HG03135 (cell line): ENCODE measurements around the gene CPA1.

Experiments used
- ATAC-seq: cut with Tn5 transposase; IDR thresholded peaks from one replicate; pipeline ENCODE4 v1.9.1; 2021; ENCODE audit warnings: mild to moderate bottlenecking, moderate library complexity; ENCODE audit not compliant: unreplicated experiment

The CPA1 gene

GRCh38 chr7:130421684-130422083 is 41.4 kb downstream of the CPA1 start:
- no peak for ATAC-seq

GRCh38 chr7:130423501-130424037 is 43.3 kb downstream of the CPA1 start:
- ATAC-seq, result no peak

GRCh38 chr7:130425796-130426195 is 45.5 kb downstream of the CPA1 start:
- ATAC-seq, result no peak

- no peak for ATAC-seq
Observed at GRCh38 chr7:130426564-130426963, 46.3 kb downstream of the CPA1 start.

- no peak for ATAC-seq
Observed at GRCh38 chr7:130429019-130429418, 48.7 kb downstream of the CPA1 start.

GRCh38 chr7:130430115-130430514 is 49.8 kb downstream of the CPA1 start:
- ATAC-seq, result no peak

- no peak for ATAC-seq
Observed at GRCh38 chr7:130430841-130431666, 50.8 kb downstream of the CPA1 start.

- ATAC-seq, result no peak
Observed at GRCh38 chr7:130432886-130433285, 52.6 kb downstream of the CPA1 start.

- no peak for ATAC-seq
Observed at GRCh38 chr7:130433301-130433700, 53.0 kb downstream of the CPA1 start.

- ATAC-seq, result no peak
Observed at GRCh38 chr7:130435311-130435854, 55.1 kb downstream of the CPA1 start.

GRCh38 chr7:130436253-130436652 is 56.0 kb downstream of the CPA1 start:
- ATAC-seq, result no peak
